Suprapubic skin (tissue), 3 donors: ENCODE results near the gene TAF3.

Experiments
- CTCF ChIP-seq, 2 donors: fragments of 200-600 bp in 1 of 2; fragments of 450-650 bp in 1 of 2; sonication (generic) in 1 of 2; IDR thresholded peaks; one replicate each; pipeline ENCODE4 v1.5.1; 2016 to 2019; ENCODE audit warnings: antibody characterized with exemption in 2 of 2, mild to moderate bottlenecking in 1 of 2, moderate library complexity in 1 of 2
- POLR2AphosphoS5 ChIP-seq, 3 donors: sonication (generic); formaldehyde crosslinking; IDR thresholded peaks; one replicate each; pipeline ENCODE4 v1.6.1; 2017; ENCODE audit warnings: antibody characterized with exemption in 3 of 3

DNA sequence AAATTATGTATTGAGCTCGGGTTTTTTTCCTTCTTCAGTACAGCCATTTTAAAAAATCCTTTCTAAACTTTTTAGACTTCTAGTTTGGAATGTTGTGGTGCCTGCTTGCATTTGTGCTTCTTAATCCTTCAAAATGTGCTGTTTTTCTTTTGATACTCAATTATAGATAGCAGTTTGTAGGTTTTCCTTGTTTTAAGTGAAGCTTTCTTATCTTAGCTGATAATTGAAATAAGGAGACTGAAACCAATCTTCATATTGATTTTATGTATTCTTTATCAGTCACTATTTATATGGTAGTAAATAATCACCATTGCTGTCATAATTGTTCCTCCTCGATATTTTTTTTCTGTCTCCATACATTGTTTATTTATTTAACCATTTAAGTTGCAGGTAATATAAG is 56.6 kb downstream of the TAF3 start:
- TF ChIP-seq CTCF (IDR thresholded peaks at IDR 0.05) (no peak), POLR2AphosphoS5 (IDR thresholded peaks at IDR 0.05) (no peak)
